Left forelimb (tissue), 1 donor: ENCODE measurements around the gene EOMES.

ENCODE experiments used
- DNase-seq: peaks from one replicate; pipeline ENCODE4 v3.0.0-alpha.2; 2018; ENCODE audit warnings: low spot score

Gene EOMES

DNA sequence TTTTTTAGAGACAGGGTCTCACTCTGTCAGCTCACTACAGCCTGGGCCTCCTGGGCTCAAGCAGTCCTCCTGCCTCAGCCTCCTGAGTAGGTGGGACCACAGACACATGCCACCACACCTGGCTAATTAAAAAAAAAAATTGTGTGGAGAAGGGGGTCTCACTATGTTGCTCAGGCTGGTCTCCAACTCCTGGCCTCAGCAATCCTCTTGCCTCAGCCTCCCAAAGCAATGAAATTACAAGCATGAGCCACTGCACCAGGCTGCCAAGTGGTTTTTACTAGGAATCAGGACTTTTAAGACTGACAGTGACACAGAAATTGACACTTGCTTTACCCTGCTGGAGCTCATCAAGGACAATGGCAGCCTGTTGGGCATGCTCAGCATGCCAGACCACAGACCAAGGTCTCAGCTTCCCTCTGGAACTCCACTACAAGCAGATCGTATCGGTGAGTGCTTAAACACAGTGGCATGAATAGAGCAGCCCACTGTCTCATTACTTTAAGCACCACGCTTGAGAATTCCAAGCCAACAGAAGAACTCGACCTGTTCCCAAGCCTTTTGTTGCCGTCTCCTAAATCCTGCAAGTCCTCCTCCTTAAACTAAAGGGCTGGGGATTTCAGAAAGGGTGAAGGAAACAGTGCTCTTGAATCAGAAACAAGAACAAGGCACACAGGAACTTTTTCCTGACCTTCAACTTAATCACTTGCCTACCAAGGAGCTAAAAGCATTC is 41.4 kb downstream of the EOMES start:
- no peak for DNase-seq

DNA sequence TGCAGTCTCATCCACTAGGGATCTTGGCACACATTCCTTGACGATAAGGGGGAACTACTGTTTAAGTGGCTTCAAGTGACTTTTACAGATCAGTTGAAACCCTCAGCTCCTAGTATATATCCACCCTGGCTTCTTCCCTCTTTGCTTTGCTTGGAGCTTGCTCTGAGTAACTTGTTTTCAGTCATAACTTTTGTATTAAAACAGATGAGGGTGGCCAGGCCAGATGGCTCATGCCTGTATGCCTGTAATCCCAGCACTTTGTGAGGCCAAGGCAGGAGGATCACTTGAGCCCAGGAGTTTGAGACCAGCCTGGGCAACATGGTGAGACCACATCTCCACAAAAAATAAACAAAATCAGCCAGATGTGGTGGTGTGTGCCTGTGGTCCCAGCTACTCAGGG is 42.4 kb downstream of the EOMES start:
- DNase-seq = no peak

DNA sequence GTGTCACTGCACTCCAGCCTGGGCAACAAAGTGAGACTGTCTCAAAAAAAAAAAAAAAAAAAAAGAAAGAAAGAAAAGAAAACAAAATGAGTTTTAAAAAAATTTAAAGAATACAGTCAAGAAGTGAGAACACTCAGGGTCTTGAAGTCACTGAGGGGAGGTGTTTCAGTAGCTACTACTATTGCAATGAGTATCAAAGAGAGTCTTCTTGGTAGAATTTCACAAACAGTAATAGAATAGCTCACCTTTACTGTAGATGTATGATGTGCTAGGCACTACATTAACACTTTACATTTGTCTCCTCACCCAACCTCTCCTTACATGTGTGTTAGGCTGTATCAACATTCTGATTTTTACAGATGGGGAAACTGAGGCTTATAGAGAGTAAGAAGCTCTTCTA is 43.9 kb downstream of the EOMES start:
- DNase-seq = no peak

DNA sequence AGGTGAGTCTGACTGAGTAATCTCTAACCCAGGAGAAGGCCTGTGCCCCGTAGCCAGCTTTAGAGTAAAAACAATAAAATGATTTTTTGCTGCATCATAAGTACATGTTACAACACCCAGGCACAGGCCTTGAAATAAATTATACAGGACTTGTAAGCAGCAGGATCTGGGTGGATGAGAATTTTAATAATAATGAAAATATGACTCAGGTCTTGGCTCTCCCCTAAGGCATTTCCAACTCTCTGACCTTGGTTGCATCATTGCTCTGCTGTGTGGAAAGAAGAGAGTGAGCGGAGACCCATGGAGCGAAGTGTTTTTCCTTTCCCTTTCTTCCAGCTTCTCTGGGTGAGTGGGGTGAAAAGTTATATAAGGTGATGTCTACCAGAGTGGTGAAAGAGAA is 44.6 kb downstream of the EOMES start:
- DNase-seq = no peak

DNA sequence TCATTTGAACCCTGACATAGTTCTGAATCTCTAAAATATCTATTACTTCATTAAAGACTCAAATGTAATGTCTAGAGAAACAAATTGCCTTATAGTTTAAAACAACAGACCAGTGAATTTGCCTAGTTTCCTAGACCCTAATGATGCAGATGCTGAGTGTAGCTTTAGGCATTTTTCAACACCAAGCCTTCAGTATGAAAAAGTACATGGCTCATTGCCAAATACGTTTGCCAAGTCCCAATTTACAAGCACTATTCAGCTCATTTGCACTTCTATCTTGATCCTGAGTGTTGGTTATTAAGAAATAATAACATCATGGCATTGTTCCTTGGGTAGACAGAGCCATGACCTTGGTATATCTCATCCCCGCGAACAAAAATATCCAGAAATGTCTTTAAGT is 46.8 kb downstream of the EOMES start:
- DNase-seq = no peak

DNA sequence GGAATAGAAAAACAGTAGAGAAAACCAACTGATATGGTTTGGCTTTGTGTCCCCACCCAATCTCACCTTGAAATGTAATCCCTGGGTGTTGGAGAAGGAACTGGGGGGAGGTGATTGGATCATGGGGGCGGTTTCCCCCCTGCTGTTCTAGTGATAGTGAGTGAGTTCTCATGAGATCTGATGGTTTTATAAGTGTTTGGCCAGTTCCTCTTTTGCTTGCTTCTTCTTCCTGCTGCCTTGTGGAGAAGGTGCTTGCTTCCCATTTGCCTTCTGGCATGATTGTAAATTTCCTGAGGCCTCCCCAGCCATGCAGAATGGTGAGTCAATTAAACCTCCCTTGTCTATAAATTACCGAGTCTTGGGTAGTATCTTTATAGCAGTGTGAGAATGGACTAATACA is 48.4 kb downstream of the EOMES start:
- DNase-seq = no peak

DNA sequence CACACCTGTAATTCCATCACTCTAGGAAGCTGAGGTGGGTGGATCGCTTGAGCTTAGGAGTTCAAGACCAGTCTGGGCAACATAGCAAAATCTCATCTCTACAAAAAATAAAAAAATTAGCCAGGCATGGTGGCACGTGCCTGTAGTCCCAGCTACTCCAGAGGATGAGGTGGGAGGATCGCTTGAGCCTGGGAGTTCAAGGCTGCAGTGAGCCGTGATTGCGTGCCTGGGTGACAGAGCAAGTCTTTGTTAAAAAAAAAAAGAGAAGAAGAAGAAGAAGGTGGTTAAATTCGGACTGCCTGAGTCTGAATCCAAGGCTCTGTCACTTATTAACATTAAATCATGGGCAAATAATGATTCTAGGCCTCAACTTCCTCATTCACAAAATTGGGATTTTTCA is 51.0 kb downstream of the EOMES start:
- DNase-seq = no peak

DNA sequence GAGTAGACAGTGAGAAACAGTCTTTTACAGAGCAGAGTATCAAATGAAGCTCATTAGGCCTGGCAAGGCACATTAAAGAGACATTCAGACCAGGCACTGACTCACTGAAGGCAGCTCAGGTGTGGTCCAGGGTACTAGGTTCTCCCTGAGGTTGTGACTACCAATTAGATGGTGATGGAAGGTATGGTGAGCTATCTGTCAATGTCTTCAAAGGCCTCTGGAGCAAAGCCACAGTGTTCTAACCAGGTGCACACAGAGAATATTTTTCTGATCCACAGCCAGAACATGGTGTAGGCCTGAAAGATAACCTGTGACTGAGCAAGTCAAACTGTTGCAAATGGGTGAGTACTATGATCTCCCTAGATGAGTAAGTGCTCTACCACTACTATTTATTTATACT is 51.5 kb downstream of the EOMES start:
- no peak for DNase-seq

DNA sequence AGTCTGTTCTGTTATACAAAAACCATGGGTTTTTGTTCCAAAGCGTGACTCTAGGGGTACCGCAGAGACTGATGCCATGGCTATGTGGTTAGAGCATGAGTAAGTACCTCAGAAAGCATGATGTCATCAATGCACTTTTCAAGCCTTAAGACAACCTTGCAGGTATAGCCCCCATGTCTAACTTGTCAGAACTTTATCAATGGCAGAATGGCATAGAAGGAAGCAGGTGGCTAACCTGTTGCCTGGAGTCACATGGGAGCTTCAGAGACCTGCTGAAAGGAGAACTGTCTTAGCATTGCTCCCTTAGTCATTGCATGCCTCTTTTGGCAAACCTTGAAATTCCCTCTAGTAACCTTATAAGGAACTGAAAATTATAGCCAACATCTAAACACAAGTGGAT is 52.5 kb downstream of the EOMES start:
- DNase-seq = no peak

DNA sequence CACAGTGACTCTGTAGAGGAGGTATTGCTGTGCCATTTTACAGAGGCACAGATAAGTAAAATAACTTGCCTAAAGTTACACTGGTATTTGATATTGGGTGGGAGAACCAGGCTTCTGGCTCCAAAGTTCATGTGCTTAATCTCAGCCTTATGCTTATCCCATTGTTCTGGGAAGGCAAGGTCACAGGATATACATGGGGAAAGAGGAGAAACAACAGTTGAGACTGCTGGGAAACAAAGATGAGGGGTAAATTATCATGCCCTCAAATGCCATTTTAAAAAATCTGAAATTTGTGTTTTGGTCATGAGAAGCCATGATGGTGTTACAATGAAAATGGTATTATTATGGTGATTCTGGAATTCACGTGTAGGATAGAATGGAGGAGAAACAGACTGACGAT is 54.4 kb downstream of the EOMES start:
- no peak for DNase-seq

DNA sequence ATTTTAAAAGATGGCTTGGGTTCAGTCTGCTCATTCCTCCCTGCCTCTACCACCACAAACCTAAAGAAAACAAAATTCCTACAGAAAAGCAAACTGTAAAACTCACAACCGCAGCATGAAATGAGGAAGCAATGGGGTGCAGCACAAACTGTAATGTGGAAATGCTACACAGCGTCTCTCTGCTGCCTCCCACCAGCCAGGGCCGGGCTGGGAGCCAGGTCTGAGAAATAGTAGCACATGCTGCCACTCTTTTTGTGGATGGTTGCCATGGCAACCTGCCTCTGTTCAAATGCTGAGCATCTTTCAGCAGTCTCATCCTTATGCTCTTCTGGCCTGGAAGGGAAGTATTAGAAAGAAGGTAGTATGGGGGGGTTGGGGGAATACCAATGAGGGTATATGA is 55.4 kb downstream of the EOMES start:
- no peak for DNase-seq

DNA sequence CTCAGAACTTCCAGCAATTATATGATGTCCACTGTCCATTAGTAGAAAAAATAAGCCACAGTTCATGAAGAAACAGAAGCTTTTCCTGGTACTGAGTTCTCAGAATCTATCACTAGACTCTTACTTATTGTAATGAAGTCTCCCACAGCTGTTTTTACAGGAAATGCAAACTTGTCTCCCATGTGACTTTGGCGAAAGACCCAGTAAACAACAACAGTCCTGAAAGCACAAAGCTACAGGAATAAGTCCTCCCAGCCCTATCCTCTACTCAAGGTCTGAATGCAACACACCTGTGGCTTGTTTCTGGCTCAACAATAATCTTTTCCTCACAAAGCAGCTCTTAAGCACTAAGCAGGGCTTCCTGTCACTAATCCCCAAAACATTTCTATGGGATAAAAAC is 55.9 kb downstream of the EOMES start:
- no peak for DNase-seq
